HG03045 (cell line): Measurements from ENCODE around the gene IMPG2.

ENCODE experiments used
- ATAC-seq: cut with Tn5 transposase; IDR thresholded peaks from one replicate; pipeline ENCODE4 v1.9.1; 2021; ENCODE audit warnings: mild to moderate bottlenecking, moderate library complexity; ENCODE audit not compliant: unreplicated experiment

IMPG2 gene

GRCh38 chr3:101243285-101244211 is 76.8 kb downstream of the IMPG2 start:
- ATAC-seq, result no peak

- ATAC-seq, result no peak
Measured at GRCh38 chr3:101240719-101241399, 79.5 kb downstream of the IMPG2 start.

GRCh38 chr3:101235048-101235447 is 85.3 kb downstream of the IMPG2 start:
- no peak for ATAC-seq

GRCh38 chr3:101230618-101231017 is 89.8 kb downstream of the IMPG2 start:
- ATAC-seq, result no peak

GRCh38 chr3:101229681-101230080 is 90.7 kb downstream of the IMPG2 start:
- ATAC-seq, result no peak

GRCh38 chr3:101228441-101228840 is 91.9 kb downstream of the IMPG2 start:
- ATAC-seq, result no peak

GRCh38 chr3:101224739-101225138 is 95.6 kb downstream of the IMPG2 start:
- no peak for ATAC-seq

- no peak for ATAC-seq
Measured at GRCh38 chr3:101223016-101223415, 97.4 kb downstream of the IMPG2 start.

GRCh38 chr3:101219842-101220560 is 100.4 kb downstream of the IMPG2 start:
- no peak for ATAC-seq

GRCh38 chr3:101217472-101218245 is 102.7 kb downstream of the IMPG2 start:
- ATAC-seq, result no peak

GRCh38 chr3:101216710-101217465 is 103.5 kb downstream of the IMPG2 start:
- no peak for ATAC-seq

- no peak for ATAC-seq
Measured at GRCh38 chr3:101212730-101213129, 107.6 kb downstream of the IMPG2 start.

- ATAC-seq, result no peak
Measured at GRCh38 chr3:101204246-101204645, 116.1 kb downstream of the IMPG2 start.

GRCh38 chr3:101203411-101203810 is 117.0 kb downstream of the IMPG2 start:
- ATAC-seq, result no peak

GRCh38 chr3:101202640-101203039 is 117.7 kb downstream of the IMPG2 start:
- ATAC-seq, result no peak

GRCh38 chr3:101200461-101200860 is 119.9 kb downstream of the IMPG2 start:
- no peak for ATAC-seq

GRCh38 chr3:101195951-101196713 is 124.2 kb downstream of the IMPG2 start:
- no peak for ATAC-seq

GRCh38 chr3:101194392-101194791 is 126.0 kb downstream of the IMPG2 start:
- no peak for ATAC-seq

GRCh38 chr3:101193957-101194356 is 126.4 kb downstream of the IMPG2 start:
- no peak for ATAC-seq
